ENCODE measurements around the gene KMT5B. TPM values are rescaled to one million over a fixed set of nuclear protein-coding genes. Genes with fewer than 3 reads are reported as not detected.

The KMT5B gene
- total and polyA plus RNA-seq, 2 of the 4 experiments (the other 2 are of a cell fraction) = 11.2 to 13.4 TPM

- H3K23ac ChIP-seq (ENCODE audit: low read depth, low read length) = no peak overlapping the region
- peaks cover 34 to 81% of the 10 kb centered on the region in 2 experiments for H3K79me1 ChIP-seq (ENCODE audit: low read depth in 1 of 2, low read length in 2 of 2)
- no peak overlapping the region for H2AK5ac ChIP-seq (ENCODE audit: low read depth, low read length)
- no peak overlapping the region for H2AFZ ChIP-seq (replicated peaks; ENCODE audit: low read length, poor library complexity)
- no peak overlapping the region for H2BK20ac ChIP-seq (ENCODE audit: low read depth, low read length)
- H3K9me3 ChIP-seq (ENCODE audit: control insufficient read depth, insufficient read depth, low read length) = no peaks in the 10 kb centered on the region
- no peak overlapping the region for H3K4me2 ChIP-seq (ENCODE audit: low read depth, low read length)
- no peak overlapping the region for H4K8ac ChIP-seq (ENCODE audit: low read depth in 2 of 2, low read length in 2 of 2)
- H2BK5ac ChIP-seq (ENCODE audit: low read depth, low read length, poor library complexity, severe bottlenecking) = no peak overlapping the region
- peaks cover 3% of the 10 kb centered on the region; the same call in 1 of the 2 replicates for H3K36me3 ChIP-seq (ENCODE audit: control insufficient read depth, insufficient read depth, low read length)
- H4K5ac ChIP-seq (ENCODE audit: low read depth, low read length) = no peak overlapping the region
- H2BK15ac ChIP-seq (ENCODE audit: low read depth, low read length) = no peak overlapping the region
- no peak overlapping the region for H3K4me3 ChIP-seq (ENCODE audit: insufficient read depth, low read depth, low read length)
- no peak overlapping the region for H3K27ac ChIP-seq (ENCODE audit: insufficient read depth, low read length)
- no peak overlapping the region for H3K56ac ChIP-seq (ENCODE audit: extremely low read depth, insufficient read depth, low read length)
- 86% methylated on average over 2 of the region's 5 CpGs; no CpG with 5 or more reads in 1 of the 2 experiments for WGBS, 2 experiments (ENCODE audit: extremely low coverage in 2 of 2, insufficient read length in 1 of 2)
- ChIA-PET POLR2A (ENCODE audit: unreplicated experiment) (no interaction called here), CTCF (no interaction called here)
- in situ Hi-C loops (cut with MboI; ENCODE audit: low sequenced_read_pairs) (no loop called here), dilution Hi-C loops (cut with HindIII; ENCODE audit: low sequenced_read_pairs, unreplicated experiment) (no loop called here), intact Hi-C loops (cut with micrococcal nuclease) (no loop called here)
- H3K14ac ChIP-seq (replicated peaks; ENCODE audit: low read depth, low read length) = no peak overlapping the region
- no peak for TF ChIP-seq BHLHE40 (IDR thresholded peaks at IDR 0.05; ENCODE audit: low read depth, low read length)
- no peak for TF ChIP-seq SMC3 (IDR thresholded peaks at IDR 0.05; ENCODE audit: low read depth, low read length)
- TF ChIP-seq RCOR1 (IDR thresholded peaks at IDR 0.05; ENCODE audit: insufficient replicate concordance, low read length) = no peak
- no peak for TF ChIP-seq RFX5 (IDR thresholded peaks at IDR 0.05; ENCODE audit: low read depth, low read length)
- TF ChIP-seq FOS (IDR thresholded peaks at IDR 0.05; ENCODE audit: low read depth, low read length) = no peak
- no peak for TF ChIP-seq MAFK (IDR thresholded peaks at IDR 0.05; ENCODE audit: low read depth, low read length)
- TF ChIP-seq CEBPB (IDR thresholded peaks at IDR 0.05; ENCODE audit: low read depth, low read length) = no peak
- no peak for TF ChIP-seq RAD21 (IDR thresholded peaks at IDR 0.05; ENCODE audit: low read length)
- TF ChIP-seq MAZ (IDR thresholded peaks at IDR 0.05; ENCODE audit: borderline replicate concordance, low read depth, low read length) = no peak
- no peak for TF ChIP-seq CHD1 (IDR thresholded peaks at IDR 0.05; ENCODE audit: low read depth, low read length)
- no peak for TF ChIP-seq CTCF (conservative IDR thresholded peaks at IDR 0.05; ENCODE audit: low read depth, low read length)
- no peak for TF ChIP-seq POLR2A (IDR thresholded peaks at IDR 0.05; ENCODE audit: low read depth, low read length)
- no peak for TF ChIP-seq ELK1 (IDR thresholded peaks at IDR 0.05; ENCODE audit: borderline replicate concordance, low read depth, low read length)
- TF ChIP-seq NFE2L2 (IDR thresholded peaks at IDR 0.05; ENCODE audit: low read depth, low read length) = no peak
- no peak for TF ChIP-seq USF2 (IDR thresholded peaks at IDR 0.05; ENCODE audit: low read depth, low read length)
- no peak for TF ChIP-seq MXI1 (IDR thresholded peaks at IDR 0.05; ENCODE audit: borderline replicate concordance, low read depth, low read length)
- no peaks in the 10 kb centered on the region for H3K27me3 ChIP-seq (ENCODE audit: control insufficient read depth, insufficient read depth, low read length)
- H3K18ac ChIP-seq (ENCODE audit: low read depth, low read length) = no peak overlapping the region
- peaks cover 6% of the 10 kb centered on the region; the same call in 1 of the 2 replicates for H3K9me1 ChIP-seq (ENCODE audit: insufficient read depth, low read length)
- no peak overlapping the region for H2AK9ac ChIP-seq (replicated peaks; ENCODE audit: low read depth, low read length, poor library complexity)
- no TSS peak for BruUV-seq (replicated peaks)
- H3K4me1 ChIP-seq (ENCODE audit: control insufficient read depth, insufficient read depth, low read length) = peaks cover 2% of the 10 kb centered on the region
- ATAC-seq (ENCODE audit: low read depth) (no peak), DNase-seq (no peak)
- no peak overlapping the region for H4K91ac ChIP-seq (ENCODE audit: insufficient read depth, low read depth, low read length)
- peaks cover 80% of the 10 kb centered on the region for H4K20me1 ChIP-seq (ENCODE audit: insufficient read depth, low read length)
- H3K4ac ChIP-seq (ENCODE audit: low read depth, low read length) = no peak overlapping the region
- no peak overlapping the region for H3K9ac ChIP-seq (ENCODE audit: low read depth, low read length)
- no peak overlapping the region for H2BK120ac ChIP-seq (ENCODE audit: low read depth, low read length)
Measured at GRCh38 chr11:68193018-68193417, 20.1 kb downstream of the KMT5B start.

All from IMR-90 (cell line).